Esophagus (tissue), 2 donors: ENCODE results near the gene DAB1. TPM values are rescaled to one million over a fixed set of nuclear protein-coding genes. Genes with fewer than 3 reads are reported as not detected.

Experiments used
- H3K27ac ChIP-seq, 2 donors: one replicate each; pipeline ENCODE4 v1.5.1; 2013; ENCODE audit warnings: low read depth in 2 of 2, mild to moderate bottlenecking in 2 of 2, inconsistent platforms in 1 of 2, low read length in 1 of 2, moderate library complexity in 1 of 2
- H3K27me3 ChIP-seq, 2 donors: one replicate each; pipeline ENCODE4 v1.6.1; 2013; ENCODE audit warnings: low read length in 2 of 2, control low read depth in 1 of 2, mild to moderate bottlenecking in 1 of 2; ENCODE audit not compliant: insufficient read depth in 2 of 2, control insufficient read depth in 1 of 2
- H3K36me3 ChIP-seq, 2 donors: one replicate each; pipeline ENCODE4 v1.6.1; 2013; ENCODE audit warnings: low read length in 1 of 2; ENCODE audit not compliant: control insufficient read depth in 2 of 2, insufficient read depth in 2 of 2
- H3K4me1 ChIP-seq, 2 donors: one replicate each; pipeline ENCODE4 v1.6.1; 2013; ENCODE audit warnings: low read length in 1 of 2; ENCODE audit not compliant: control insufficient read depth in 2 of 2, insufficient read depth in 2 of 2
- H3K4me3 ChIP-seq, 2 donors: one replicate each; pipeline ENCODE4 v1.5.1; 2013; ENCODE audit warnings: low read length in 2 of 2, mild to moderate bottlenecking in 2 of 2, low read depth in 1 of 2, moderate library complexity in 1 of 2
- H3K9me3 ChIP-seq, 2 donors: one replicate each; pipeline ENCODE4 v1.6.1; 2013; ENCODE audit warnings: mild to moderate bottlenecking in 2 of 2, low read depth in 1 of 2, low read length in 1 of 2, moderate library complexity in 1 of 2; ENCODE audit not compliant: control insufficient read depth in 2 of 2, insufficient read depth in 1 of 2
- WGBS, 2 donors: extraction: QIAGEN DNeasy Blood & Tissue Kit; methylation state at CpG; one replicate each; pipeline ENCODE4 v1.1.7; 2013; 5-methylcytosine and 5-hydroxymethylcytosine counted together
- polyA plus RNA-seq, 2 donors: library from polyadenylated mRNA; stranded (reverse); fragments of 200-250 nt; gene quantifications; one replicate each; pipeline ENCODE4 v1.2.3, GENCODE V29; 2013
- donor health status: healthy with polysubstance abuse.
- donor health status: Bipolar disorder and iron deficiency.

DAB1 gene
- polyA plus RNA-seq, 2 donors, result 0.04 TPM; not detected in 1

DNA sequence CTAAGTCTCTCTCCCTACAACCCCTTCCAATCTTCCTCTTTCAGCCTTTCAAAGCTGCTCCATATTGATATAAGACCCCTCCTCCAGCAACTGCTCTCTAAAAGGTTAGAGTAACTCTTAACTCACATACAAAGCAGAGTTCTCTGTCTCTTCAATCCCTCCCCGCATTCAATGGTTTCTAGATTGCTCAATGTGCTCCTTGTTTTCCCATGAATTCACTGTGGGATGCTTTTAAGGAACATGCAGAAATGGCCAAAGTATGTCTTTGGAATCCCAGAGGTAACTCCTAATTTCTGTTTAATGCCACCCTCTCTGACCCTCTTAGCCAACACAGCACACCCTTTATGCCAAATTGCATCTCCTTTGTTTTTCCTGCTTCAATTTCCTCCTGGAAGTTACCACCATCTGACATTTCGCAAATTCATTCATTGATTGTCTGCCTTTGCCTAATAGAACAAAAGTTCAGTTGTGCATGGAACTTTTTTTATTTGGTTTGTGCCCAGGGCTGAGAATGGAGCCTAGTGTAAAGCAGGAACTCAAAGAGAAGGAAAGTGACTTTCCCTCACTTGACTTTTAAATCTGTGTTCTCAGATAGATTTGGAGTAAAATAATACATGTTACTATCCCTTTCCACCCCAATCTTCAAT, 285.3 kb downstream of the DAB1 start:
- no peaks in the 10 kb centered on the region for H3K9me3 ChIP-seq
- WGBS, 2 donors, result 84 to 86% methylated on average over 2 of the region's 2 CpGs
- no peak overlapping the region for H3K4me3 ChIP-seq
- H3K4me1 ChIP-seq, result no peaks in the 10 kb centered on the region
- H3K27me3 ChIP-seq, result no peaks in the 10 kb centered on the region
- H3K36me3 ChIP-seq, result no peaks in the 10 kb centered on the region
- no peak overlapping the region for H3K27ac ChIP-seq

DNA sequence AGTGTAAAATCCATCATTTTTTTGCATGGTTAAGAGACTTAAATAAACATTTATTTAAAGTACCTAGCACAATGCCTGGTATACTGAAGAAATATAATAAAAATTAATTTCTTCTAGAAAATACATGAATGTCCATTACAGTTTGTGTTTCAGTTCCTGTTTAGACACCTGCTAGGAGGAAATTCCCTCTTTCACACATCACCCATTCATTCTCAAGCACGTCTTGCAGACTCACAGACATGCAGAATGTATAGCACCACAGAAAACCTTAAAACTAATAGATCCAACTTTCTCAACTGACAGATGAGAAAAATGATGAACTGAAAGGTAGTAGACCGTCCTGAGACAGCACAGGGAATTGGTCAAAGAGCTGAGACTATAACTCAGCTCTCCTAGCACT, 285.9 kb downstream of the DAB1 start:
- 62 to 72% methylated on average over 2 of the region's 2 CpGs for WGBS, 2 donors
- no peaks in the 10 kb centered on the region for H3K9me3 ChIP-seq
- no peak overlapping the region for H3K27ac ChIP-seq

DNA sequence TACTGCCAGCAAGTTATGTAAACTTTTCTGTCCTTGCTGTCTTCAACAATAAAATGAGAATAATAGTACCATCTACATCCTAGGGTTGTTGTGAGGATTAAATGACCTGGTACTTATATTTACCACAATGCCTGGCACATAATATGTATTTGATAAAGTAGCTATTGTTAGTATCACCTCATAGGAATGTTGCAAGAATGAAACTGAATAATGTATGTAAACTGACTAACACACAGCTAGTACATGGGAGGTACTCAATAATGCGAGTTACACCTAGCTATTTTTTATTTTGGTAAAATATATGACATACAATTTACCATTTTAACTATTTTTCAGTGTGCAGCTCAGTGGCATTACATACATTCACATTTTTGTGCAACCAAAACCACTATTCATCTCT, 289.1 kb downstream of the DAB1 start:
- Histone ChIP-seq H3K9me3 (no peaks in the 10 kb centered on the region), H3K27me3 (no peaks in the 10 kb centered on the region), H3K27ac (no peak overlapping the region), H3K4me3 (no peak overlapping the region), H3K36me3 (no peaks in the 10 kb centered on the region), H3K4me1 (no peaks in the 10 kb centered on the region)
- WGBS, 2 donors, result 87 to 90% methylated on average over 1 of the region's 1 CpG

More for the DNA sequence above, 285.9 kb downstream of the DAB1 start:
- Histone ChIP-seq H3K36me3 (no peaks in the 10 kb centered on the region), H3K27me3 (no peaks in the 10 kb centered on the region), H3K4me1 (no peaks in the 10 kb centered on the region), H3K4me3 (no peak overlapping the region)

DNA sequence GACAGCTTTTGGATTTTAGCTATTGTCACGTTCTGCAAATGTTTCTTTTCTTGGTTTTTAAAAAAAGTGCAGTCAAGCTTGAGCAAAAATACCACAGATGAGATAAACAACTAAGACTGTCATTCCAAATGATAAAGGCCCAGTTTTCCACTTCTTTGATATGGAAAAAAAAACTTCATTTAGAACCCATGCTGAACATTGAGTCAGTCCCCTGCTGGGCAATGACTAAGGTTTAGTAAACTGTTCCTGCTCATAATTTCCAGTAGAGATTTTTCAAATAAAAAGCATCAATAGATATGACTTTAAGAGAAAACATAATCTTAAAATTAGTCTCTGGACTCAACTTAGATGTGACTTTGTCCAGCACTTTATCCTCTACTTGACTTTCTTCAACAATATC, 290.2 kb downstream of the DAB1 start:
- 46 to 68% methylated on average over 1 of the region's 1 CpG for whole genome bisulfite sequencing, 2 donors

GRCh38 chr1:57132993-57133622, 290.8 kb downstream of the DAB1 start:
- Histone ChIP-seq H3K9me3 (no peaks in the 10 kb centered on the region), H3K4me3 (no peak overlapping the region), H3K36me3 (no peaks in the 10 kb centered on the region), H3K27ac (no peak overlapping the region), H3K4me1 (no peaks in the 10 kb centered on the region), H3K27me3 (no peaks in the 10 kb centered on the region)
- WGBS, 2 donors, result 78 to 83% methylated on average over 4 of the region's 4 CpGs

More for the DNA sequence above, 290.2 kb downstream of the DAB1 start:
- Histone ChIP-seq H3K27ac (no peak overlapping the region), H3K36me3 (no peaks in the 10 kb centered on the region), H3K4me3 (no peak overlapping the region), H3K9me3 (no peaks in the 10 kb centered on the region), H3K27me3 (no peaks in the 10 kb centered on the region), H3K4me1 (no peaks in the 10 kb centered on the region)

GRCh38 chr1:57131701-57132394, 292.0 kb downstream of the DAB1 start:
- no peaks in the 10 kb centered on the region for H3K9me3 ChIP-seq
- no peaks in the 10 kb centered on the region for H3K27me3 ChIP-seq
- H3K36me3 ChIP-seq, result no peaks in the 10 kb centered on the region
- H3K27ac ChIP-seq, result no peak overlapping the region
- H3K4me3 ChIP-seq, result no peak overlapping the region
- WGBS, 2 donors, result 39 to 54% methylated on average over 3 of the region's 3 CpGs
- no peaks in the 10 kb centered on the region for H3K4me1 ChIP-seq

DNA sequence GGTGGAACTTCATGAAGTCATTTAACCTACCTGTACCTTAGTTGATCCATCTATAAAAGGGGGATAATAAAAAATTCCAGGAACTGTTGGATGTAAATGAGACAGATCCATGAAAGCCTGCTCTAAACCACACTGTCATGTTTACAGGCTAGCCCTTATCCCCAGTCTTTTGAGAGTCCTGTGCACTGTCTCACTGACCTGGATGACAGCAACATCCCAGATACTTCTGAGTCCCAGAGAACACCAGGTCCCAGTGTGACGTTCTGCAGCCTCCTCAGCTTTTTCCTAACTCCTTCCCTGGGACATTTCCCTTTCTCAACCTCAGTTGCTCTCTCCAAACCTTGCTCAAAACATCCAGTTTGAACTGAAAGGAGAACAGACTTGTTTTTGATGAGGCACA, 292.6 kb downstream of the DAB1 start:
- H3K36me3 ChIP-seq, result no peaks in the 10 kb centered on the region
- no peaks in the 10 kb centered on the region for H3K4me1 ChIP-seq
- 32 to 54% methylated on average over 1 of the region's 1 CpG for WGBS, 2 donors
- no peaks in the 10 kb centered on the region for H3K27me3 ChIP-seq
- no peak overlapping the region for H3K27ac ChIP-seq
- H3K4me3 ChIP-seq, result no peak overlapping the region
- H3K9me3 ChIP-seq, result no peaks in the 10 kb centered on the region

DNA sequence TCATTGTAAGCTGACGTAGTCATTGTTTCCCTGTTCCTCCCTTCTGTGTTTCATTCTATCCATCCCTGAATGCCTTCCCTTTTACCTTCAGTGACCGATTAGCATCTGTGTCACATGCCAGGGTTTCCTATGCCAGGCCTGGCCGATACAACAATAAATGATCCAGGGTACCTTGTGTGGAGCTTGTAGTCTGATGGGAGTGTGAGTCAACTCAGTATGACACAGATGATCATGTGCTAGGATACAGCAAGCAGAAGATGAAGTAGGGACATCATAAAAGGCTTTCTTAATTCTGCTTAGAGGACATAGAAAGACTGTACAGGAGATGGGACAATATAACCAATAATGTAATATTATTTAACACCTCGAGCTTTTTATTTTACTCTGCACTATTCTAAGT, 294.0 kb downstream of the DAB1 start:
- 85 to 87% methylated on average over 4 of the region's 4 CpGs for WGBS, 2 donors
- no peaks in the 10 kb centered on the region for H3K4me1 ChIP-seq

DNA sequence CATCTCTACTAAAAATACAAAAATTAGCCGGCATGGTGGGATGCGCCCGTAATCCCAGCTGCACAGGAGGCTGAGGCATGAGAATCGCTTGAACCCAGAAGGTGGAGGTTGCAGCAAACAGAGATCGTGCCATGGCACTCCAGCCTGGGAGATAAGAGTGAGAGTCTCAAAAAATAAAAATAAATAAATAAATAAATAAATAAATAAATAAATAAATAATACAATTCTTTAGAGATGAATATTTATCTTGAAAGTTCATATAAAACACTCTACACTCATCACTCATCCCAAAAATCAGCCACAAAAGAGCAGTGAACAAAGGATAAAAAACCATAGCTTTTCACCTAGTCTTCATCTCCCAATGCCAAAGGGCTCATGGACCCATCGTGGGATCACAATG, 295.9 kb downstream of the DAB1 start:
- Histone ChIP-seq H3K4me1 (no peaks in the 10 kb centered on the region), H3K36me3 (no peaks in the 10 kb centered on the region), H3K9me3 (no peaks in the 10 kb centered on the region), H3K27ac (no peak overlapping the region), H3K27me3 (no peaks in the 10 kb centered on the region), H3K4me3 (no peak overlapping the region)
- WGBS, 2 donors, result 95% methylated on average over 6 of the region's 6 CpGs

More for the DNA sequence above, 294.0 kb downstream of the DAB1 start:
- Histone ChIP-seq H3K27ac (no peak overlapping the region), H3K27me3 (no peaks in the 10 kb centered on the region), H3K9me3 (no peaks in the 10 kb centered on the region), H3K4me3 (no peak overlapping the region), H3K36me3 (no peaks in the 10 kb centered on the region)
